SHP77 treated with DMSO at 0.1 percent for 48 hours (cell line): ENCODE data around the gene COL9A1.

Source experiments
- DNase-seq: peaks from one replicate; lab custom pipeline; 2025; lab: John Stamatoyannopoulos, UW

COL9A1 gene

DNA sequence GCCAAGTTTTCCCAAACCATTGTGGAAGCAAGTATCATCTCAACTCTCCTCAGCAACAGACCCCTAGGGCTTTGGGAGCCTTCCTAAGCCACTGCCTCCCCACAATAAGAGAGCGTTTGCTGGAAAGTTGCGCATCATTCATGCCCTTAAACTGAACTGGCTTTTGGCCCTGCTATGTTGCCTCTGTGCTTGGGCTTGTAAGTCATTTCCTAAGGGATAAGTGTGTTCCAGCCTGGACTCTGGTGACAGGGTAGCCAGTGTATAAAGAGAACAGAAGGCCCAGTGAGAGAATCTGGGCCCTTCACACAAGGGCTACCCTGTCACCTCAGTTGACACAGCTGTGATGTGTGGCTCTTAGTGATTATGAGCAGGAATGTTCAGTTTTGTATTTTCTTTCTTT is 77.8 kb downstream of the COL9A1 start:
- no peak for DNase-seq

DNA sequence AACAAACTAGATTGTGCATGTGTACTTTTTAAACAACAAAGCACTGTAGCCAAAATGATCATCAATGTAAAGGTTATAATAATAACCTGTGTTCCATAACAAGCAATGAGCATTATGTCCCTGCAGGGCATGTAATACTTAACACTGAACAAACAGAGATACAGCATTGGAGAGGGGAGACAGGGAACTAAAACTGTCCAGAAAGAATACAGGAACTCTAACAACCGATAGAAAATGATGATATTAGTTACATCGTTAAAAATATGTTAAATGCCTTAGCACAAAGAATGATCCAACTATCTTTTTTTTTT is 80.5 kb downstream of the COL9A1 start:
- DNase-seq, result no peak

DNA sequence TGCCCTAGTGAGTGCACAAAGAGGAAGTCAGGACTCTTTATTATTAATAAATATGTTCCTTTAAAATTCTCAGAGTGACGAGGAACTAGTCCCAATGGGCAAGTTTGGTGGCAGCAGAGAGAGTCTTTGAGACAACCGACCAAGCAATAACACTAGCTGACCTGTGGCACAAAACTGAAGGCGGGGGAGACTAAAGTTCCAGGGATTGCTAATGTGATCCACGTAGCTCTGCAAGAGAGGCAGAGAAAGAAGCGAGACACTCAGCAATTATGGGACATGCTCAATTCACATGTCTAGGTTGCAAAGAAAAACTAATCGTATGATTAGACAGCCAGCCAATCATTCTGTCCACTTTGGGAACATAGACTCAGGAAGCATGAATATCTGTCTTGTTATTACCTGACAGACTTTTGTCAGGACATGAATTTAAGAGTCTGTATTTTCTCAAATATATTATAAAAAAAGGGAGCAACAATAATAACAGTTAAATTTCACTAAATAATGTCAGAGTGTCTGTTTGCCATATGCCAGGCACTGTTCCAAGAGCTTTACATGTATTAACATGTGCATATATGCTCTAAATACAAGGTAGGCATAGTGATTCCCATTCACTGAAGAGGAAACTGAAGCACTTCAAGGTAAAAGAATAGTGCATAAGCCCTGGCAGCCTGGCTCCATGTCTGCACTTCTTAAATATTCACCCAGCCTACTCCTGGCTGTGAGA is 81.0 kb downstream of the COL9A1 start:
- DNase-seq, result no peak

DNA sequence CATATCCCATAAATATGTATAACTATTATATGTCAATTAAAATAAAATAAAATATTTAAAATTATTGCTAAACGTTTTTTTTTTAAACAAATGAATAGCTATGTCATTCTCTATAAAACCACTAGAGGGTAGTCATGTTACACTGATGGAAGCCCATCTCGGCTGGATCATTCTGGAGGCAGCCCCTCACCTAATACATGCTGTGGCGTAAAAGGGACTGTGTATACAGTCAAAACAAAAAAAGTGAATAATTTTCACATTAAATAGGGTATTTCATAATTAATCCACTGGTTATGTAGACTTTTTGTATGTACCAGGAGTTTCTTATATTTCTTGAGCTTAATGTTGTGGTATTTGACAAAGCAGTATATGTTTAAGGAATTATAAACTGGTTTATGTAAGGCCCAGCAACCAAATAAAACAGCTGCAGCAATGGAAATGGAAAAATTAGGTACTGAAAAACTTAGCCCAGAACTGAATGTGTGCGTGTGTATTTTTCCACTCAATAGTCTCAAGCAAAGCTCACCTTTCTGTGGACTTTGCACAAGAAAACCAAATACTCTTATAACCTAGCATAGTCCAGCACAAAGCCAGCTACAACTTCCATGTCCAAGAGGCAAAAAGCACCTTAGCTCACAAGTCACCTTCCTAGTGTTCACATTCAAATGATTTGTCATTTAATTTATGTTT is 81.7 kb downstream of the COL9A1 start:
- no peak for DNase-seq

DNA sequence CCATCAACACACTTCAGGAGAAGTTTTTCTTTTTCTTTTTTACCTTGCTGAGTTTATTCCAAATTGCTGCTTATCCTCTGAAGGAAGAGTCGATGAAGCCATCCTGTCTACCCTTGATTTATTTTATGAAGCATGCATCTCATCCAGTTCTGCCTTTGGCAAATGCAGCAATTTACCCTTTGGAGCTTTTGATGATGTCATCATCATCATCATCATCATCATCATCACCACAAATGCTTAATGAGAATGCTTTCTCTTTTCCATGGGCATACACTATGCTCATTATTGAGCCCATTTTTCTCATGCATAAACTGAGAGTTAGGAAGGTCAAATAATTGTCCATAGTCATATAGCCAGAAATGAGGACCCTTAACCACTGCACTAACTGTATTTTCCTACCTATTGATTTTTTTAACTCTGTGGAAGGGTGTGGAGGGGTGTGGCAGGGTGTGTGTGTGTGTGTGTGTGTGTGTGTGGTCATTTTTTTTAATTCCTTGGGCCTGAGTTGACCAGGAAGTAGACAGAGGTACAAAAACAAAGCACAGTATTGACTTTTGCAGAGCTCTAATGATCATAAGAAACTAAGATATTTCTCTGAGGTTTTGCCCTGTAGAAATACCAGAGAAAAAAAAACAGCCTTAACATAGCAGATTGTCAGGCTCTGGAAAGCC is 82.8 kb downstream of the COL9A1 start:
- no peak for DNase-seq

DNA sequence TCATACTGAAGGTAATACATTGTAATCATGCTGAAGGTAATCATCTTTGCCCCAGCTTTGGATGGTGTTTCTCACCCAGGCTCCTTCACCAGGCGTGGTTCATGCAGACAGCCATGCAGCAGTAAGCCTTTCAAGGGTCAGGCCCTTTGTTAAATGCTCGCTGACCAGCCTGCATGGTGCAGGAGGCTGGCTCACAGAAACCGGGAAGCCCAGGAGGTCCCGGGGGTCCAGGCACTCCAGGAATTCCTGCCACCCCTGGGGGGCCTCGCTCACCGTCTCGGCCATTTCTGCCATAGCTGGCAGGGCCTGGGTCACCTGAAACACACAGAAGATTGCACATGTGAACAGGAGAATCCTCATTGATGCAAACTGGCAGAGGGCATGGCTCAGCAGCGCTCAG is 86.1 kb downstream of the COL9A1 start:
- no peak for DNase-seq

DNA sequence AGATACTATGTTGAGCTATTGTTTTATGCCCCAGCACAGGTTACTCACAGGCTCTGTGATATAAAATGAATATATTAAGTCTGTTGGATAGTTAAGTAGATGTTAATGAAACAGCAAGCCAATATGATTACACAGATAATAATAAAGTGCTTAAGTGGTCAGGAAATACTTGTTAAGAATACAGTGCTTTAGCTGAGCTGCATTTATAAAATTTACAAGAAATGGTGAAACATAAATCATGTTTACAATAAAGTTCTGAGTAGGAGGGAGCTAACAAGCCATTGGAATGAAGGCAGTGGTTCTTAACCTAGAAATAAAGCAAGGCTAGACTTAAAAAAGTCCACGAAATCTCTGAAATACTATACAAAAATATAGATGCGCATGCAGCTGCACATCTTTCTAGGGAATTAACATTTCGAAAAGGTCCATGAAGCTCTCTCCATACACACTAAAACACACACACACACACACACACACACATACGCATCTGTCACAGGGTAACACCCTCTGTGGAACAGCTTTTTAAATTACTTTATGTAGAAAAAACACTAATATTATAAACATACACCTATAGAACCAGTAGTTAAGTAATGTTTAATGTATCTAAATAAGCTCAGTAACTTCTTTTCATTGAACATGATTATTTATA is 87.3 kb downstream of the COL9A1 start:
- DNase-seq, result no peak

DNA sequence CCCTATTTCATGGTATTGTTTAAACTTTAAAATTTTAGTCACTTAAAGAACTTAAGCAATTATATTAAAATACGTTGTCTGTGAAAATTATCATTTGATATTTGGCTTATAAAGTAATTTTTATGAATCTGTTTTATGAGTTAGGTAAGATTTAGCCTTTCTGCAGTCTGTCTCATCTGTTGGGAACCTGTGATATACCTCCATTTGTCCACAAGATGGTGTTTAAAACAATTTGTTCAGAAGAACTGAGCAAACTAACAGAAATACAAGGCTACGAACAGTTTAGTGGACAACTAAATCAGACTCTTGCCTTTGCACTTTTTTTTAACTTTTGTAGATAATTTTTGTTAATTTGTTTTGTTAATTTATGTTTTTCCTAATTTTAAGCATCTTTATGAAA is 92.4 kb downstream of the COL9A1 start:
- no peak for DNase-seq

DNA sequence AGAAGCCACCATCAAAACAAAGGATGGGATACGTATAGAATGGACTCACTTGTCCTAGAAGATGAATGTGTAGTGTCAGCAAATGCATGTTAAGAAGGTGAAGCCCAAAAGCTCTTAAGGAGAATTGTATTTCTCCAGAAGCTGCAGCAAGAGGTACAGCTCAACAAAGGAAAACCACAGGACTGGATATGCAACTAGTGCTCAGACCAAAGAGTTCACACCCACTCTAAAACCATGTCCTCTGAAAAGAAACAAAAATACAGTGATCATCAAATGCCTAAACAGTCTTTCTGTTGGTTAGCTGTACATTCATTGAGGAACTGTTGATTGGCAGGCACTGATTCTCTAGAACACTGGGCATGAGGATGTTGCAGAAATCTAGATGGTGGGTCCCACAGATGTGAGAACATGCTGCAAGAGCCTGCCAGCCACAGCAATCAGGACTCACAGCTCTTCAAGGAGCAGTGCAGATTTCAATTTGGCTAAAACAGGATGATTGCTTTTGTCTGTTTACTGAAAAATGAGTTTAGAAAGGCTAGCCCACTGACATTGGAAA is 94.6 kb downstream of the COL9A1 start:
- DNase-seq, result no peak

DNA sequence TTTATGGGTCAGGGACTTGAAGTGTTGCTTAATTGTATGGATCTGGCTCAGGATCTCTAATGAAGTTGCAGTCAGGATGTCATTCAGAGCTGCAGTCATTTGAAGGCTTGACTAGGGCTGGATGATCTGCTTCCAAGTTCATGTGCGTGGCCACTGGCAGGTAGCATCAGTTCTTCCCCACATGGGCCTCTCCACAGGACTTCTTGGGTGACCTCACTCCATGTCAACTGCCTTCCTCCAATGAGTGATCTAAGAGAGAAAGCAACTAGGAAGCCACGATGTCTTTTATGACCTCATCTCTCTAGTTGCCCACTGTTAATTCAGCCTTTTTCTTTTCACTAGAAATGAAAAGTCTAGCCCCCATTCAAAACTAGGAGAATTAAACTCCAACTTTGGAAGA is 104.1 kb downstream of the COL9A1 start:
- no peak for DNase-seq

DNA sequence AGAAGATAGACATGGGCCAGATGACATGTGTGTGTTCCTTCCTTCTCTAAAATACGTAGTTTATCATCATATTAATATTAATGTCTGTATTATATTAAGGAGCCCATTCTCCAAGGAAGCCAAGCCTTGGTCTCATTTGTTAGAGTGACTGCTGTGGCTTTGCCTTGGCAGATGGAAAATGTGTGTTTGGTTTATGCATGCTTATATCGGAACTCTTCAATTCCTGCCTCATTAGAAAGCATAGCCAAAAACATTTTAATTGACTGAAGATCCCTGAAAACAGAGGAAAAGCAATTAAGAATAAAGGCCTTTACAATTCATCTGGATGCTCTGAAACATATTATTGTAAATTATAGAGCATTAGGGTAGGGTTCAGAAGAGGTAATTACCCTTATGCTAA is 106.4 kb downstream of the COL9A1 start:
- no peak for DNase-seq

DNA sequence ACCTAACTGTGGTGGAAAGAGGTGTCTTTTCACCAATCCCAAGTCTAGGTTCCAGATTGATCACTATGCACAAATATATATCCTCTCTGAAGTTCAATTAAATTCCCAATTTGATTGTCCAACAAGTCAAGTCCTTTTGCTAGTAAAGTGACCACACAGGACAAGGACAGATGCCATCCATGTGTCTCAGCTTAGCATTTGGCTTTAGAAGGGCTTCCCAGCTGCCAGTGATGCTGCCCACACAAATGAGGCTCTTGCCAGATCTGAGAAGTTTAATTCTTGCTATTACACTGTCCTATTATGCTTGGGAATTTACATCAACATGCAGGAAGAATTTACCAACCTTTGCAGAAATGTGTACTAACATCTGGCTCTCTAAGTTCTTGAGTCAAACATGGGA is 108.5 kb downstream of the COL9A1 start:
- no peak for DNase-seq

DNA sequence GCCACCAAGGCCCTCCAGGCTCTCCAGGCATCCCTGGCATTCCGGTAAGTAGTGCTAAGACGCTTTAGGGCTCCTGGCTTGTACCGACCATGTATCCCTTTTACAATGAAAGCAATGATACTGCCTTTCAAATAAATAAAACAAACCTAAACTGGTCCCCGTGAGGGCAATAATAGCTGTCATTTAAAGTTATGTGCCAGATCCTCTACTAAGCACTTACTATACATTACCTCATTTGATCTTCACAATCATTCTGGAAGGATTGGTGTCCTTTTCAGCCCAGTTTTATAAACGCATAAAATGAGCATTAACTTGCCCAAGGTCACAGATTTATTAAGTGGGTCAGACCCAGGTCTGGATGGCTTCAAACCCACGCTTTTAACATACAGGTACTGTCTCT is 114.7 kb downstream of the COL9A1 start:
- no peak for DNase-seq

DNA sequence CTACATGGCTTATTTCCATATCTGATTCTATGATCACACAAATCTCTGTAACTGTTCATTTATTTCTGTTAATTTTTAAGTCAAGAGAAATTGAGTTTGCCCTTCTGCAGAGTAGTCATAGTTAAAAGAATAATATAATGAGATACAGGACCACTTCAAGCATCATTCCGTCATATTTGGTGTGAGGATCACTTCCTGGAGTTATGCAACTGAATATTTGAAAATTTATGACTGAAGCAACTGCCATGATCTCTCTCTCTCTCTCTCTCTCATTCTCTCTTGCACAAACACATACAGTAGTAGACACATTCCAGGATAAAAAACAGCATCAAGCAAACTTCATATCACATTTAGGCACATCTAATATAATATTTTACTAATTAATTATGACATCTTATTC is 116.4 kb downstream of the COL9A1 start:
- no peak for DNase-seq

DNA sequence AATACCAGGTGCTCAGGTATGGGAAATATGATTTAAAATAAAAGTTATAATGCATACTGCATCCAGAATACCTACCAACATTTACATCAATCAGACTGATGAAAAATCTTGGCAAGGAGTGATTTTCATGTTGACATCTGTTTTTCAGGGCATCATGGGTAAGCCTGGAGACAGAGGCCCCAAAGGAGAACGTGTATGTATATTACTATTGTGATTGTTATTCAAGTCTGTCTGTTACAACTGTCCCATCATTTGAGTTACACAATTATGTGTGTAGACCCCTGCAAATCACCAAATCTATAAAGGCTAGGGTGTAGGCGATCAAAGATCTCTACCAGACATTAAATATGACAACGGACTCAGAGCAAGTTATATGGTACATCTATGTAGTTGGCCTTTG is 118.2 kb downstream of the COL9A1 start:
- no peak for DNase-seq

DNA sequence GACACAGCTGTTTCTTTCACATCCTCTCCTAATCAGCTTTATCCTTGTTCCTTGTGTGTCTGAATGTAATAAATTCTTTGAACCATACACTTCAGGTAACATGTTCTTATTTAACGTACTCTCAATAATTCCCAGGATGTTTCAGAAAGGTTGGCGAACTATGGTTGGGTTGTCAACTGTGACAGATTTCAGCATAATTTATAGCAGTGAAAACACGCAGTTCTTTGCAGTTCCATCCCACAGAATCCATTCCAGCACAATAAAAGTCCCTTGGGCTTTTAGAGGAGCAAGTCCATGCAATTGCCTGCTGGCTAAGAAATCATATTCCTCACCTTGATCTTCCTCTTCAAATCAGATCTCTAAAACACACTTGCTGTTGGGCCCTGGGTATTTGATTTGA is 119.3 kb downstream of the COL9A1 start:
- no peak for DNase-seq

DNA sequence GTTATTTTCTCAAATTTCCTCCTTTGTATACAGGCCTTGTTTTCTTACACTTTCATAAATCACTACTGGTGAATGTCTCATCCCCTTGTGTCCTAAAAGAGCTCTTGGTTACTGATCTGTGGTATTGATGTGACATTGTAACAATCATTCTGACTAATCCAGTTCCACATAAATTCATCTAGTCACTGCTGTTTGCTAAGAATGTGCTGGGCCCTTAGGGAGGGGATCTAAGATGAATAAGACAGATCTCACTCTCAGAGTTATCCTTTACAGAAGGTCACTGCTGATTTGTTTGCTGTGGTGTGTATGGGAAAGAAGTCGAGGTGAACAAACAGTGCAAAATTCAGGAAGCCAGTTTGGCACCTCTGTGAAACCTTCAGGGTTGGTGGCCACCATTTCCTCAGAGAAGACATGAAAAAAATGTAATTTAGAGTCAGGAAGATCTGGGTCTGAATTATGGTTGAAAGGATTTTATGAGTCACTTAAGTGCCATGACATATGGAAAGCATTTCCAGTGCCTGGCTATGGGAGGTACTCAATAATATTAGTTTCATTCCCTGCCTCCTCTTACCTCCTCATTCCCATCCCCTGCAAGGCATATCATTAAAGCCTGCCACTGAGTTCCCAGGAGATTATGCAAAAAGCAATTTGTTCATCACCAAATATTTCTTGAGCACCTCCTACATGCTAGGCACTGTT is 121.8 kb downstream of the COL9A1 start:
- no peak for DNase-seq

DNA sequence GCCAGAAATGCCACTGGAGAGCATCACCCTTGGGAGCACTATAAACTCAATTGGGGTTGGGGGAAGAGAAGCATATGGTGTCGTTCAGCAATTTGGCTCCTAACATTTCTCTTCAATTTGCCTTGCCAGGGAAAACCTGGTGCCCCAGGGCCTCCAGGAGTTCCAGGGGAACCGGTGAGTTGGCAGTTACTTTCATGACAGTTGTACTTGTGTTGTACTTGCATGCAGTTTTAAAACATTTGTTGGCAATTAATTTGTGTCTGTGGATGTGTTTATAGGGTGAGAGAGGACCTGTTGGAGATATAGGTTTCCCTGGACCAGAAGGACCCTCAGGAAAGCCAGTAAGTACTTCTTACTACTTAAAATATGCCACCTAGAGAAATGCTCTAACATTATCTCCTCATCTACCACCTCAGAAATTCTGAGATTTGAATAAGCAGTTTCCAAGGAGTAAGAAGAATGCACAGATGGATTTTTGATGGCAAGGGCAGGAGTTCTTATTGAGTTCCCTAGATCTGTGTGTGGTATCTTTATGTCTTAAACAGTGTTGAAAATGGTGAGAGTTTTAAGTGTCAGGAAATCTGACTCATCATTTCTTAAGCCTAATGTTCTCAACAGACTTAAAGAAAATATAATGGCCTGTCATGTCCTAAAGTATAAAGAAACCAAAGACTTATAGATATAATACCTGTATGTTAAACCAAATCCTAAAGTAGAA is 122.5 kb downstream of the COL9A1 start:
- no peak for DNase-seq

DNA sequence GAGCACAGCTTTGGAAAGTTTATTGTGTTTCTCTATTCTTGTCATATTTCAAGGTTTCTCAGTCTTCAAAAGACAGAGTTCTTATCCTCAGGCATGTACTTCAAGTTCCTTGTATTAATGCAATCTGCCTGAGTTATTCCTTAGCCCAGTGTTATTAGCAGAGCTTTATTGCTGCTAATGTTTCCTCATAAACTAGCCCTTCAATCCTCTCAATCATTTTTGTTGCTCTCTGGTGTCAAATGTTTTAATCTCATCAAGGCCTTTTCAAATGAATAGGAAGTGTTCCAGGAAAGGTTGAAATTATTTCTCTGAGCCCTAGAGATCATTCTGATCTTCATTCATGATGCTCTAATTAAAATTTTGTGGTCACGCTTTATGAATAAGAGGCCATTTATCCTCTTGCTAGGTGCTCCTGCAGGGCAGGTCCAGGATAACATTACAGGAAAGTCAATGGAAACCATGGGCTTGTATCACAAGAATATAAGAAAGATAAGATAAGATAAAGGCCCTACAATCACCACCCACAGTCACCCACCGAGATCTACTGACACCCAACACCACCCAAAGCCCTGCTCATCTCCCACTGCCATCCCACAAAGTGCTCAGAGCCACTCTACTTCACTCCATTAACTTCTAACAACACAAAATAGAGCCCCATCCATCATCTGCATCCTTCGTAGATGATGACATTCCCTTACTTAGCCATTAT is 125.9 kb downstream of the COL9A1 start:
- no peak for DNase-seq

DNA sequence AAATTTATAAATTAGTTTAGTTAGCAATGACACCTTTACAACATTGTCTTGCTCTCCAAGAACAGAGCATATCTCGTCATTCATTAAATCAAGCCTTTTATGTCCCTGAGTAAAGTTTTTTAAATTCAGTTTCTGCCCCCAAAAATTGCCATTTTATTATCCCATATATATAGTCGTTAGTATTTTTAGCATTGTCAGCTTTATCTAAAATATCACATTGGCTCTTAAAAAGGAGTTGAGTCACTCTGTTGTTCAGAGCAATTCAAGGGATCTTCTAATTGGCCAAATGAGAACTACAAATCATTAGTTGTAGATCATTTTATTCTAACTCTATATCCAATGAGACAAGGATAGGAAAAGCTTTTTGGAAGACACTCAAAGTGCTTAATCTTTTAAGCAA is 127.1 kb downstream of the COL9A1 start:
- no peak for DNase-seq

DNA sequence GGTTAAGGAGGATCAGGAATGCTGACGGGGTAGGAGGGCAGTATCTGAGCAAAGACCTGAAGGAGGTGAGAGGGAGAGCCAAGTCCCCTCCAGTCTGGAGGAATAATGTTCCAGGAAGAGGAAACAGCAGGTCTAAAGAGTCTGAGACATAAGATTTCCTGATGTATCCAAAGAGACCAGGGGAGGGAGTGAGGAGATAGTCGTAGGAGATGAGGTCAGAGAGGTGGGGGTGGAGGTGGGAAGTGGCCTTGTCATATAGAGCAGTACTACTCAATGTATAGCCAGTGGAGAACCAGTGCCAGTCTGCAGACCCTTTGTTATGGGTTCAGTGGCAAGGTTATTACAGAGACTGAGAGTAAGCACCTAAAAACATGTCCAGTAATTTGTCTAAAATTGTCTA is 130.6 kb downstream of the COL9A1 start:
- DNase-seq, result no peak
